Left forelimb (tissue), 1 donor: ENCODE data around the gene RUNX1.

Experiments used
- DNase-seq: peaks from one replicate; pipeline ENCODE4 v3.0.0-alpha.2; 2018; ENCODE audit warnings: low spot score

The RUNX1 gene

DNA sequence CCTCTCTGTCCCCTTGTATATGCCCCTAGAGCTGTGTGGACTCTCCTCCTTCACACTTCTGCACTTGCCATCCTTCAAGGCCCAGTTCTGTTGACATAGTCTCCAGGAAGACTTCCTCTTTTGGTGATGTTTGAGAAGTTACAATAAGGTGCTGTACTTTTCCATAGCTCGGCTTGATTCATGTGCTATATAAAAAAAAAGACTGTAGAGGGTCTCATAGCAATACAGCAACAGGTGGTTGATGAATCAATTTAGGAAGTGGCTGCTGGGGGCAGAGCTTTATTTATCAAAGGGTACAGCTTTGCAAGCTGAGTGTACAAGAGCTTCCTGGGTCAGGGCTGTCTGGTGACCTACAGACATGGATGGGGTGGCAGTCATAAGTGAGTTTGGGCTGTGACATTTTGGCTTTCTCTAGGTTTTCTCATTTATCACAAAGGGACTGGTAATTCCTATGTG is 102.7 kb downstream of the RUNX1 start:
- DNase-seq = no peak

DNA sequence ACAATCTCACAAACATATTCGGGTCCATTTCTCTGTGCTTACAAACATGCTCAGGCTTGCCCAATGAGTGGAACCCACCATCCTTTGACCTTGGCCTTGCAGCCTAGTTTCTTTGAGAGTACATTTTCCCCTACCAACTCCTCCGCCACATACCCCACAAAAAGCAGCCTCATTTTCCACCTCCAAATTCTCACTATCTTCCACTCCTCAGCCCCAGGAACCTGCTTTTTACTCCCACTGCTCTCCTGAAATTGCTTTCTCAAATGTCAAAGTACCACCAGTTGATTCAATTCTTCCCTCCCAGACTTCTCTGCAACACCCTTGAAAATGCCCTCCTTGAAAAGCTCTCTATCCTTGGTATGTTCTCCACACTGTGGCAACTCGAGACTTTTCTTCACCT is 103.8 kb downstream of the RUNX1 start:
- DNase-seq = no peak

- DNase-seq = no peak
These were observed 104.9 kb downstream of the RUNX1 start for GRCh38 chr21:34944015-34944755.

- no peak for DNase-seq
These were observed 106.2 kb downstream of the RUNX1 start for GRCh38 chr21:34942911-34943310.

GRCh38 chr21:34941162-34941561 is 107.9 kb downstream of the RUNX1 start:
- no peak for DNase-seq

DNA sequence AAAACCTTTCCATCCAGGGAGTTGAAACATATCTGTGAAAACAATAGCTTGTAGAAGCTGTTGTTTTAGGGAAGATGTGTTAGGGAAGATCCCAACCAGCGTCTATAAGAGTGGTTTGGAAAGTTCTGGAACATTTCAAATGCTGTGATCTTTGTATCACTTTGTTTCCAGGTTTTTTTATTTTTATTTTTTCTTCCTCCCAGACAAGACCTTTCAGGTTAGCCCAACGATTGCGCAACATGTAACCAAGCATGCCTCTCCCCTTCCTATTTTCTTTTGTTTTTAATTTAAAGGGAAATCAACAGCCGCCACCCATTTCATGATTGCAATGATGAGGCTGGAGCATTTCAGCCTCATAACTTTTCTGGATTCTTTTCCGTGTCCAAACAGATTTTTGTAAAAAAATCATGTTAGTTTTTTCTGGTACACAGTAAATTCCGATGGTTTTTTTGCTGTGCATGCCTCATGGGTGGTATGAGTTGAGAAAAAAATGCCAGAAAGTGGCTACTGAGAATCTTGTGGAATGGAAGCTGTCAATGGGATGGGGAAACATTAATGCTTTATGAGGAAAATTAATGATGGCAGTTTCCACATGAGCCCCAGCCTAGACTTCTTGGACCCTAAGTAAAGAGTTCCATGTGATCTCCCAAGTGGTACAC is 109.3 kb downstream of the RUNX1 start:
- no peak for DNase-seq

DNA sequence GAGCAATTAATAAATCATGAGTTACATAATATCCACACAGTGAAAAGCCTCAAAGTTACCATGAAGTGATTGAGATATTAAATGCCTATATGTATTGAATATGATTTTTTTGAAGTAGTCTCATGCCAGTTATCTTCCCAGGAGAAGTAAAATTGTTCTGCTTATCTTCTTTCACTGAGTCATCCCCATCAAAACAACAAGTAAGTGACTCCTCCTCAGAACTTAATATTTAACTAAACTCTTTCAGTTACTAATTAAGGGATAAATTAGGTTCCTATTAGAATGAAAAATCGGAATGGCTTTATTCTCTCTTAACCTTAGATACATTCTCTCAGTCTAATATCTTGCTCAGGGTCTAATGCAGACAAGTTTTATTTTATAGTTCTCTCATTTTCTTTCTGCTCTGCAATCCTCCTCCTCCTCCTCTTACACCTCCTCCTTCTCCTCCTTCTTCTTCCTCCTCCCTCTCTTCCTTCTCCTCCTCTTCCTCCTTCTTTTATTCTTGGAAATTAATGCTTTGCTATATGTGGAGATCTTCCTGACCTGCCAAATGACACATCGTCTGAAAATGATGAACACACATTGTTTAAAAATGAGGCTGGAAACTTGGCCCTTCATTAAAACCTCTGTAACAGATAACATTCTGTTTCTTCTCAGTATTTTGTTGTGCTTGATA is 110.9 kb downstream of the RUNX1 start:
- DNase-seq = no peak

DNA sequence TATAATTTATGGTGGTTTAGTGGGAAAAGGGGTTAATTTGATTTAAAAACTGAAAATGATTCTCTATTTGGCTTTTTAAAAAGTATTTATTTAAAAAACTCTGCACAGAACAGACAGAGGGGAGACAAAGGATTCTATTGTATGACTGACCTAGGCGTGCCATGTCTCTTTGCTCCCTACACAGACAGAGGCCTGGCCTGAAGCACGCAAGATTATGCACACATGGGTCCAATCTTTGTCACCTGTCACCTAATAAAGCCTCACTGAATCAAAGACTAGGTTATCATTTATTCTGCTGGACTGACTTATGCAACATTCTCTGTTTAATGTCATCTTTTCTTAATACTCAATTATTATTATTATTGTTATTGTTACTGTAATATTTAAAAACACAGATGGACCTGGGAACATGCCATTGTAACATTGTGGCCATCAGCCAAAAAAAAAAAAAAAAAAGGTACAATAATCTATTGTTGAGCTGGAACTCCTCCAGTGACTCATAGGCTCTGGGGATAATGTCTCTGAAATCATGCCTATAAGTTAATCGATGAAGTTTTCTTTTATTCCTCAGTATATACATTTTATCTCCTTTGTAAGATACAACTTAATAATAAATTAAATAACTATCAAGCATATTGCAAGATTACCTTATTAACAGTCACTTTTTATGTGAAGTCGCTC is 112.1 kb downstream of the RUNX1 start:
- no peak for DNase-seq

DNA sequence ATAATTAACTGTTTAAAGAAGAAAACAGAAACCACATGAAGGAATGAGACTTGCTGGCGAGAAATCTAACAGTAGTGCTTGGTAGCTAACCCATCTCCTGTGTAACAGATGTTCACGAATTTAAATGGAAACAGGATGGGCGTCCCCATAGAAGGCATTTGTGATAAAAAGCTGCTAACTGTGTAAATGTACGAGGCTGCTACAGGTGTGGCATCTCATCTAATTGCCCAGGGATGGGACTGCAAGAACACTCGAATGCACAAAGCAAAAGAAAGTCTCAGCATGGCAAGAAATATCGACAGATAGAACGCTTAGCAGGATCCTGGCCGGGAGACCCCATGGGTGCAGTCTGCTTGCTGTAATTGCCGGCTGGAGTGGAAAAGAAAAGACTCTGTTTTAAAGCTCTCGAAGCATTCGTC is 112.7 kb downstream of the RUNX1 start:
- DNase-seq = no peak

GRCh38 chr21:34935898-34936297 is 113.2 kb downstream of the RUNX1 start:
- DNase-seq = no peak

GRCh38 chr21:34935452-34935851 is 113.7 kb downstream of the RUNX1 start:
- DNase-seq = no peak

DNA sequence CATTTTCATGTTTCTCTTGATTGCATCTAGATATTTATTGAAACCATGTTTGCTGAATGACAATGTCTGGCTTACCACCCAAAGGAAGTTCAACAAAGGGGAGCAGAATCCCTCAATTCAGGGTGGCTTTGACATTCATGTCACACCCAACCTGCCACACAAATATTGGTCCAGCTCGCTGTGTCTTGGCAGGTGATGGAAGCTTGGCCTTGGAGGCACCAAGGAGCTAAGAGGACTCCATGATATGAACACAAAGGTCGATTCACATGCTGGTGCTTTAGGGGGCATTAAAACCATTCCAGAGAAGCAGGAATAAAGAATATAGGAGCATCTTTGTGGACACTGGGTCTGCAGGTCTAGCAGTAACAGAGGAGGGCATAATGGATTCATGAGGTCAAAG is 114.8 kb downstream of the RUNX1 start:
- DNase-seq = no peak

- no peak for DNase-seq
These were observed 115.3 kb downstream of the RUNX1 start for GRCh38 chr21:34933609-34934335.

DNA sequence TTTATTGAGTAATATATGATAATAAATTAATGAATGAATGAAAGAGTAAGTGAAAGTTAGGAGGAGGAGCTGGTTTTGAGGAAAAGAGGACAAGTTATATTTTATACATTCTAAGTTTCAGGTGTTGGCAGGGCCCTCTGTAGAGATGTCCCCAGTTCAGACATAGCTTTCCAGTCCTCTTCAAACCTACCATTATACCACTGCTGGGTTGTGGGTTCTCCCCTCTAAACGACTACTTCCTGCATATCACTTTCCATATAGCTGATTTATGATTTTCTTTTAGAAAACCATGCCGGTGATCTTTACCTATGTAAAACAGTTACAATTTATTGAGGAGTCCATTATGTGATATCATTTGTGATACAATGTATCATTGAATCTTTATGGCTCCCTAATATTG is 116.9 kb downstream of the RUNX1 start:
- DNase-seq = no peak

GRCh38 chr21:34930971-34931370 is 118.1 kb downstream of the RUNX1 start:
- DNase-seq = no peak

GRCh38 chr21:34928637-34929036 is 120.5 kb downstream of the RUNX1 start:
- no peak for DNase-seq

DNA sequence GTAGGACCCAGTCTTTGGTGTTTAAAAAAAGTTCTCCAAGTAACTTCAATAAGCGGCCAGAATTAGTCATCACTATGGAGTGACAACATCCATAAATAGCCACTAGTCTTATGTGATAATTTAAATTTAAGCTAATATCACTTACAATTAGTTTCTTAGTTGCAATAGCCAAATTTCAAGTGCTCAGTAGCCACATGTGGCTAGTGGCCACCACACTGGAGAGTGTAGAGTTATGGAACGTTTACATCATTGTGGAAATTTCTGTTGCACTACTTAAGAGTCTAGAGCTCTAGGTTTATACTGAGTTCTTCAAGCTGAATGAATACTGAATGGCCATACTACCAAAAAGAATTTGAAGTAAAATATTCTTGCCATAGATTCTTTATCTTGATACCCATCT is 121.1 kb downstream of the RUNX1 start:
- DNase-seq = no peak

DNA sequence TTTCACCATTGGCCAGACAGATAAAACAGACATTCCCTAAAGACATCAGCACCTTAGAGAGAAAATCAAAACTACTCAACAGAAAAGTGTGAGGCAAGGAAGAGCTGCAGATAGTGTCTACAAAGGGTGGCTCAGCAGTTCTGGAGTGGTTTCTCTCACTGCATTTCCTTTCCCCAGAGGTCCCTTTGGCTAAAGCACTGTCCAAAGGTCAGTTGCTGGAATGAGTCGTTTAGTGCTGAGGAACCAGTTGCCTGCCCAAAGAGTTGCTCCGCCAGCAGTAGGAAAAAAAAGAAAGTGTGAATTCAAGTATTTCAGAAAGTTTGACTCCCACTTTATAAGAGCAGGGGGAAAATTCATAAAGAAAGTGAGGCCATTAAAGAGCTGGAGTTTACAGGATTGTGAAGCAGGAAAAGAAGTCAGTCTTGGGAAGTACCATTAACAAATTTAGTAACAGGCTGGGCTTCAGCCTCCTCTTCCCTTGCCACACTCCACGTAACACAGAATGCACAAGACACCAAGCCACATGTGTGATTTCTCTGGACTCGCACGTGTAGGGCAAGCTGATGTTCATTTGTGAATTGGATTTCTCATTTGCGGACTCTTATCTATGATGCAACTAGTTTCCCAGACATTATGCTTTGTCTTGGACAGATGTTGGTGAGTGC is 122.2 kb downstream of the RUNX1 start:
- no peak for DNase-seq

GRCh38 chr21:34925597-34925996 is 123.5 kb downstream of the RUNX1 start:
- DNase-seq = no peak

DNA sequence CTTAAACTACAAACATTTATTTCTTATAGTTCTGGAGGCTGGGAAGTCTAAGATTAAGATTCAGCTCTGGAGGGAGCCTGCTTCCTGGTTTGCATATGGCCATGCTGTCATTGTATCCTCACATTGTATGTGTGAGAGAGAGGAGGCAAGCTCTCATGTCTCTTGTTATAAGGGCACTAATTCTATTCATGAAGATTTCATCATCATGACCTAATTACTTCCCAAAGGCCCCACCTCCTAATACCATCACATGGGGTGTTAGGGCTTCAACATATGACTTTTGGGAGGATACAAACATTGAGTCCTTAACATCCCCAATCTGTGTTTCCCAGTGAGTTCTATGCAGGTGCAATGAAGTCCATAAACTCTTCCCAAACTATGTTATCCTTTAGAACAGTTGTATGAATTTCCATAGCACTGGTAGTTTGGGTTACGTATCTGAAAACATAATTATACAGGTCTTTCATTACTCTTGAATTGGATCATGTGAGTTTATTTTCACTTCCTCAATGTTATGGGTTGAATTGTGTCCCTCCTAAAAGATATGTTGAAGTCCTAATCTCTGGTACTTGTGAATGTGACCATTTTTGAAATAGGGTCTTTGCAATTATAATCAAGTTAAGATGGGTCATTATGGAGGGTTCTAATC is 124.2 kb downstream of the RUNX1 start:
- DNase-seq = no peak

- DNase-seq = no peak
These were observed 124.9 kb downstream of the RUNX1 start for GRCh38 chr21:34924194-34924593.
